ENCODE measurements around the gene FHDC1.
"Not testable (repeated sequence)": the region's sequence is repeated elsewhere in the genome, so short reads cannot be mapped to it uniquely, and the experiment has no call there.

FHDC1 gene, protein sequence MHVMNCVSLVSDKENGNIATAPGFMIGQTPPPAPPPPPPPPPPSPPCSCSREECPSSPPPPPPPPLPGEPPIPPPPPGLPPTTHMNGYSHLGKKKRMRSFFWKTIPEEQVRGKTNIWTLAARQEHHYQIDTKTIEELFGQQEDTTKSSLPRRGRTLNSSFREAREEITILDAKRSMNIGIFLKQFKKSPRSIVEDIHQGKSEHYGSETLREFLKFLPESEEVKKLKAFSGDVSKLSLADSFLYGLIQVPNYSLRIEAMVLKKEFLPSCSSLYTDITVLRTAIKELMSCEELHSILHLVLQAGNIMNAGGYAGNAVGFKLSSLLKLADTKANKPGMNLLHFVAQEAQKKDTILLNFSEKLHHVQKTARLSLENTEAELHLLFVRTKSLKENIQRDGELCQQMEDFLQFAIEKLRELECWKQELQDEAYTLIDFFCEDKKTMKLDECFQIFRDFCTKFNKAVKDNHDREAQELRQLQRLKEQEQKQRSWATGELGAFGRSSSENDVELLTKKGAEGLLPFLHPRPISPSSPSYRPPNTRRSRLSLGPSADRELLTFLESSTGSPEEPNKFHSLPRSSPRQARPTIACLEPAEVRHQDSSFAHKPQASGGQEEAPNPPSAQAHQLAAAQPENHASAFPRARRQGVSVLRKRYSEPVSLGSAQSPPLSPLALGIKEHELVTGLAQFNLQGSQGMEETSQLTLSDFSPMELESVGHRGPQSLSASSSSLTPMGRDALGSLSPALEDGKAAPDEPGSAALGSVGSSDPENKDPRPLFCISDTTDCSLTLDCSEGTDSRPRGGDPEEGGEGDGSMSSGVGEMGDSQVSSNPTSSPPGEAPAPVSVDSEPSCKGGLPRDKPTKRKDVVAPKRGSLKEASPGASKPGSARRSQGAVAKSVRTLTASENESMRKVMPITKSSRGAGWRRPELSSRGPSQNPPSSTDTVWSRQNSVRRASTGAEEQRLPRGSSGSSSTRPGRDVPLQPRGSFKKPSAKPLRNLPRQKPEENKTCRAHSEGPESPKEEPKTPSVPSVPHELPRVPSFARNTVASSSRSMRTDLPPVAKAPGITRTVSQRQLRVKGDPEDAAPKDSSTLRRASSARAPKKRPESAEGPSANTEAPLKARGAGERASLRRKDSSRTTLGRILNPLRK

DNA sequence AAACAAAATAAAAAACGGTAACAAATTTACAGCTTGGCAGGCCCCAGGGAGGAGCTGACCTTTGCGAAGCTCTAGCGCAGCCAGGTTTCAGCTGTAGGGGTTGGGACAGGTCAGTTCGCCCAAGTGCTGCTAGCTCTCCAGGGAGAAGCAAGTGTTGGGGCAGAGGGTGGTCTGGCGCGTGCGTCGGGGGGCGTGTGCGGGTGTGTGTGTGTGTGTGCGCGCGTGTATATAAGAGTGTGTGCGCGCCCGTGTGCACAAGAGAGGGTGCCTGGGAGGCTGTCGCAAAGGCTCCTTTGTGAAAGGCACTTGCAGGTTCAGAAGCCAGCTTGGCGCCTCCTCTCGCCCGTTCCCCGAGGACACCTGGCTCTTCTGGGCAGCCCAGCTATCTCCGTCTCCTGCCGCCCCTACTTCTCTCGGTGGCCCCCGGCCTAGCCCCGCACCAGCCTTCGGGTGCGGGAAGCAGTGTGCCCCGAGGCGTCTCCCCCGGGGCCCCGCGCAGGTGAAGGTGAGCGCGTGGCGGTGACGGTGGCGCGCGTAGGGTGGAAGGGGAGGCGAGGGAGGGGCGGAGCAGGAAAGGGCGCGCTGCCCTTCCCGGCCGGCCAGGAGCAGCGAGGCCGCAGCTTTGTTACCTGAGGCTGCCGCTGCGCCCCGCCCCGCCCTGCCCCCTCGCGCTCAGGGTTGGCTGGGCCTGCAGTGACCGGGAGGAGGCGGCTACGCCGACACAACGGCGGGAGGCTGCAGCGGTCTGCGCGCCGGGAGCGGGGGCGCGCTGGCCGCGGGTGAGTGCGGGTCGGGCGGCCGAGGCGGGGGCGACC is at the start of gene FHDC1:
FHDC1 (plus strand) TSS at position 693 of the 815 bp plus-strand sequence. CDS start 6,735 bp downstream, outside the sequence.
- peak; percentile 56 for DNase-seq (ENCODE audit: low spot score)

DNA sequence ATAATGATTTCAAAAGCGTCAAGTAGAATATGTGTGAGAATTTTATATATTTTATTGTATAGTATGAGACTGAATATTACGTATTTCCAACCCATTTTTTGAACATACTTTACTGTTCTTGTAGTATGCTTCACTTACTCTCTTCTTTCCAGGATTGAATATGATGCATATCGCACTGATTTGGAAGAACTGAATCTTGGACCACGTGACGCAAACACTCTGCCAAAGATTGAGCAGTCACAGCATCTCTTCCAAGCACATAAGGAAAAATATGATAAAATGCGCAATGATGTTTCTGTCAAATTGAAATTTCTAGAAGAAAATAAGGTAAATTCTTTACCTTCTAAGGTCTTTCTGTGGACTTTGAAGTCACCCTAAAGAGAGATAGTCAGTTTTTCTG is 48.1 kb upstream of the FHDC1 start:
- DNase-seq (ENCODE audit: low spot score): no peak

DNA sequence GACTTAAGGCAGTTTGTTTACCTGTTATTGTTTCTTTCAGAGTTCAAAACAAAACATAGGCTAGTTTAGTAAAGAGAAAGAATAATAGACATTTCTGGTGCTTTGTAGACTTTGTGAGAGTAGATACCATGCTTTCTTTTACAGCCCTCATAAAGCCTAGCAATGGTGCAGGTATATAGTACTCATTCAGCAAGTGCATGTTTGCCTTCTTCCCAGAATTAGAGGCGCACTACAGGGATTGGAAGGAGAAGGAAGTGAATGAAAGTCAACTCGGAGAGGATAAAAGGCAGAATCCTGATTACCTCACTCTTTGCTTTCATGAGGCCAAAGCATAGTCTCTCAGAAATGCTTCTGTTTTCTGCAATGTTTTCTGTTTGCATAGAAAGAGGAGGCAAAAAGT is 43.1 kb upstream of the FHDC1 start:
- DNase-seq (ENCODE audit: low spot score): no peak

DNA sequence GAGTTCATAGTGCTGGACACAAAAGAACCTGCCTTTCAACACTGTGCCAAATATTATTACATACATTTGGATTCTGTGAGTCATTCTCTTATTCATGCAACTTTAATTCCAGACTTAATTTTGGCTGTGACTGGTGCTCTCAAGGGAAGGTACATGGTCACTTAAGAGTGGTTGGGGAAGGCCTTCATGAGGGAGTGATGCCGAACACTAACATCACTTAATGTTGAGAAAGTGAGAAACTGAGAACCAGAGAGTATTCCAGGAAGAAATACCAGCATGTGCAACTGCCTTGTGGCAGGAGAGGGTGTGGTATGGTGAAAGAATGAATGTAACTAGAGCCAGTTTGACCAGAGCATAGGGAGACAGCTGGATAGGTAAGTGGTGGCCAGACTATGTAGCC is 41.5 kb upstream of the FHDC1 start:
- DNase-seq (ENCODE audit: low spot score): peak; percentile 10

DNA sequence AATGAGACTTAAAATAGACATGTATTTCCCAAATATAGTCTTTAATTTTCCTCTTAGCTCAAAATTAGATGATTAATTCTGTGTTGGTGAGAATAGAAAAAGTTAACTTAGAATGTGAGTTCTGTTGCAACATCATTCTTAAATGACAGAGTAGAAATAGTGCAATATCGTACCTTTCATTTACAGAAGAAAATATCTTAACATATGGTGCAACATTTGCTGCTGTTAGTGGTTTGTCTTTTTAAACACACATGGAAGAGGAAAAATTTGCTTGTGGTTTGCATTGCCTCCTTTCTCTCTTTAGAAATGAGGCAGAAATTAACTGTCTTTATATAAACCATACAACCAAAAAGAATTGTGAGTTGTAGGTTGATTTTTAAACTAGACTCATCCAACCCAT is 39.3 kb upstream of the FHDC1 start:
- no peak for DNase-seq (ENCODE audit: low spot score)

DNA sequence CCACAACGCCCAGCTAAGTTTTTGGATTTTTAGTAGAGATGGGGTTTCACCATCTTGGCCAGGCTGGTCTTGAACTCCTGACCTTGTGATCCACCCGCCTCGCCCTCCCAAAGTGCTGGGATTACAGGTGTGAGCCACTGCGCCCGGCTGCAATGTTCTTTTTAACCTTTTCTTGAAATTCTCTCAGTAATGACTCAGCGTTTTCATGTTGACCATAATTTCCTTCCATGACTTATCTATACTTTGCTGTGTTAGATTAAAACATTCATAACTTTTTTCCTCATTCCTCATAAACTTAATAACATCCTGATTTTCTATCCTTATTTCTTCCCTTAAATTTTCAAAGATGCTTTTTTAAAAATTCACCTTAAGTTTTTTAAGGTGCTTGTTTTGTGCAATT is 38.0 kb upstream of the FHDC1 start:
- not testable (repeated sequence) for DNase-seq (ENCODE audit: low spot score)

DNA sequence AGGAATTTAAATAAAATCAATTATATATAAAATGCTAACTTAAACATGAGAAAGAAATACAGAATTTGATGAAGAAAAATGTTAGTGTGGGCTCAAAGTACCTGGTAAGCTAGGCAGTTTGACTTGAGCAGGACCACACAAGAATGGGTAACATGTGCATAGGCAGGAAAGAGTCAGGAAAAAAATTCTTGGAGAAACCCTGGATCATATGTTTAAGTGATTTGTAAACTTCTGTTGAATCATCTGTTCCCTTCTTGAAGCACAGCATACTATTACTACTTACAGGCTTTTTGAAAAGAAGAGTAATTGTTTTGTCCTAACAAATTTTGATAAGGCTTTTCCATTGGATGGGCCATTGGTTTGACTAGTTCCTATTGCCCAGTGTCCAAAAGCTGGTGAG is 37.5 kb upstream of the FHDC1 start:
- DNase-seq (ENCODE audit: low spot score): no peak

DNA sequence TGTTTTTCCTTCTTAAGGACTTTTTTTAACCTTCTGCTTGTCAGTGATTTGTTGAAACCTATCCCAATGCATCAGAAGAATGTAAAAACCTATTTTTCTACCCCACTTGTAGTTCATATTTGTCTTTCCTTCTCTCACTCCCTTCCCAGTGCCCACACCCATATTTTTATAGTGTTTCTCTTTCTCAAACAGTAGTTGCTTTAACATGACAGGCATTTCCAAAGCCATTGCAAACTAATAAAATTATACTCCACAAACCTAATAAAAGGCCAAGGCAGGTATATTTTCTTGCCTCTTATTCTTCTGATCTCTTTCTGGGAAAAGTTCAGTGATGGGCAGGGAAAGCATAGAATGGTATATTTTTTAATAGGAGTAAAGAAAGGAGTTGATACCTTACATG is 35.7 kb upstream of the FHDC1 start:
- DNase-seq (ENCODE audit: low spot score): no peak

DNA sequence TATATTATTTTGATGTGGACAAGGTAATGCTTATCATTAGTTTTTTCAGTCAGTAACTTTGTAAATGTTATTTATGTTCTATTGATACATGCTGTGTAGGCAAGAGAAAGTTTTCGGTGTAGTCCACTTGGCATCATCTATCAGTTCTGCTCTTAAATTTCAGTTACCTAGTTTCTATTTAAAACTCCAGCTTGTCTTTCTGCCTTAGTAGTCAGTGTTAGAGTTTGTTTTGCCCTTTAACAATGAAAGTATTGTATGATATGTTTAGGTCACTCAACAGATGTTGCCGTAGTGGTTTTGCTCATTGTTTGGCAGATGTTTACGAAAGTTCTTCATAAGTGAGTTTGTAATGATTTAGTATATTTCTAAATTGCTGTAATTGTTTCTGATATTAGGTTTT is 34.9 kb upstream of the FHDC1 start:
- no peak for DNase-seq (ENCODE audit: low spot score)

DNA sequence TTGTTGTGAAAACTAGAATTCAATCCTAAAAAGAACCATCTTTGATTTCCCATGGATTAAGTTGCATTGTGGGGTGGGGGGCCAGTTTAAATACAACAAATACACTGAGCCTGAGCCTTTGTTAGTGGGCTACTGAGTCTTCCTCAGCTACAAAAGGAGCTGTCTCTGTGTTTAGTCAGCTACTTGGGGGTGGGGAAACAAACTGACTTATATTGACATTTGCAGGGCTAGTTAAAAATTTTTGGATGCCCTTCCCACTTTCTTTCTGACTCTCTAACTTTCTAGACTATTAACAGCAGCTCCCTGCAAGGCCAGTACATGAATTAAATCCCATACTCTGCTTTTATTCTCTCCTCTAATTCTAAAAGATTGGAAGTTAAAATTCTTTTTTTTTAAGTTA is 32.5 kb upstream of the FHDC1 start:
- DNase-seq (ENCODE audit: low spot score): no peak

DNA sequence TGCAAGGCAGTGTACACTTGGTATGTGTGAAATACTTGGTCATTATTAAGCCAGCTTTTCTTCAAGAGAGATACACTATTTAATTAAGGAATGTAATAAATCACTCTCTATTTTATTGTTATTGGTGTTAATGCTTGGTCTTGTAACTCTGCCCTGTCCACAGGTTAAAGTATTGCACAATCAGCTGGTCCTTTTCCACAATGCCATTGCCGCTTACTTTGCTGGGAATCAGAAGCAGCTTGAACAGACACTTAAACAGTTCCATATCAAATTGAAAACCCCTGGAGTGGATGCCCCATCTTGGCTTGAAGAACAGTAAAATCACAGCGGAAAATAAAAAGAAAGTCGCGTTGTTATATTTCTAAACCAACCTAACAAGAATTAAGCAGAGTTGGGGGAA is 26.2 kb upstream of the FHDC1 start:
- DNase-seq (ENCODE audit: low spot score): no peak

DNA sequence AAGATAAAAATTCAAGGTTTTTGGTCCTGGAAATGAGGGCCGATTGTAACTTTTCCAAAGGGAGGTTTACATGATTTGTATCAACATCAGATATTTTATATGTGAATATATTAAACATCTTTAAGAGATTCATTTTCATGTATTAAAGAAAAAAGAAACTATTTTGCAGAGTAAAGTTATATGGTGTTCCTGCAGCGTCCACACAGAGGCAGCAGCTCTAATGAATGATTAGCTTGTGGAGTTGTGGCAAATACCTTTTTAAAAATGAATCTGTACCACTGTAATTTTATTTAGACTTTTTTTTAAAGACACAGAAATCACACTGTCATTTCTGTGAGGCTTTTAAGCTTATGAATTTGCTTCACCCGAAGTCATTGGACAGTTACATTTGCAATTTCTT is 25.6 kb upstream of the FHDC1 start:
- DNase-seq (ENCODE audit: low spot score): no peak

DNA sequence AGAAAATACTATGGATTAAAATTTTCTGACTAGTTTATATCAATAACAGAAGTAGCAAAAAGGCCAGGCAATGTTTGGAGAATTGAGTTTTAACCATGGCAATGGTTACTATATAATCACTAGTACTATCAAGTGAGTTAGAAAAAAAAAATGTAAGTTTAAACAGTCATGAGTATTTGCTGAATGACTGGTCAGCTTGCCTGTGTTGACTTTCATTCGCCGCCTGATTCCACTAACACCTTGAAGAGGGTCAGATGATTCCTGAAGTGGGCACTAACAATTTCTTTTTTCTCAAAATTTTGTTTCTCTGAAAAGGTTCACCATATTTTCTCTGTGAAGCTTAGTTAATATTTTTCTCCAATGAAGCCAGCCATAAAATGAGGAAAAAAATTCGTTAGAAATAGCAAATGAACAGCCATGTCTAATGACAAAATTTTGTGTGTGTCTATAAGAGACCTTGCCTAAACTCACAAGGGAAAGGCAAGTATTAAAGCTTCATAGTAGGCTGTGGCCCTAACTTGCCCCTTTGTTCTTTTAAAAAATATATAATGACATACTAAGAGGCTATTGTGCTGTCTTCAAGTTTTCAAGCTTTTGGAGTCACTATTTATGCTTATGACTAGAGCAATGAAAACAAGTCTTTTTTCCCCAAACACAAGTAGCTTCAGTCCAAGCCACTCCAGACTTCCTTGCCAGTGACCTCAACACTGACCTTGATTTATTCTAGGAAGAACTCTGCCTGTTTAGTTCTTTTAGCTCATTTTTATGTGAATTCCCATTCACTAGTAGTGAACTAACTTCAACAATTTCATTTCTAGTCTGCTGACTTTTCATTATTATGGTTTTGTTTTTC is 18.4 kb upstream of the FHDC1 start:
- DNase-seq (ENCODE audit: low spot score): no peak

DNA sequence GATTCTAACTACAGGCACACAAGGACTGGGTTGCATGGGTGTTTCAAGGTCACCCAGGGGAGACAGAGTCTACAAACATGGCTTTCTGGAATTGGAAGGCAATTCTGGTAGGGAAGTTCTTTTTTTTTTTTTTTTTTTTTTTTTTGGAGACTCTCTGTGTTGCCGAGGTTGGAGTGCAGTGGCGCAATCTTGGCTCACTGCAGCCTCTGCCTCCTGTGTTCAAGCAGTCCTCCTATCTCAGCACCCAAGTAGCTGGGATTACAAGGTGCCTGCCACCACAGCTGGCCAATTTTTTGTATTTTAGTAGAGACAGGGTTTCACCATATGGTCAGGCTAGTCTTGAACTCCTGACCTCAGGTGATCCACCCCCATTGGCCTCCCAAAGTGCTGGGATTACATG is 16.3 kb upstream of the FHDC1 start:
- DNase-seq (ENCODE audit: low spot score): no peak

DNA sequence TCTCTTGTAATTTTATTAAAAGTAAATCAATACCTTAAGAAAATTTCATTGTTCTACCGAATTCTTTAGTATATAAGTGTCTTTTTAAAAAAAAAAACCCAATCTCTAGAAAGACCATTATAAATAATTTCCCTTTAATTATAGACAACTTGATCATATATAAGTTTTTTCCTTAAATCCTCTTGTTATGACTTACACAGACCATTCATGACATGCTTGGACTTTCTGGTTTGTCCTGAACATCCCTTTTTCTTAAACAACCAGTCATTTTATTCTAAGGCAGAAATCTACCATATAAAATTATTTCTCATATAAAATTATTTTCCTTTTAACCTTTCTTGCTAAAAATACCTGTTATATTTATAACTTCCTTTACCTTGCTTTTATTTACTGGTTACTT is 15.4 kb upstream of the FHDC1 start:
- DNase-seq (ENCODE audit: low spot score): no peak

DNA sequence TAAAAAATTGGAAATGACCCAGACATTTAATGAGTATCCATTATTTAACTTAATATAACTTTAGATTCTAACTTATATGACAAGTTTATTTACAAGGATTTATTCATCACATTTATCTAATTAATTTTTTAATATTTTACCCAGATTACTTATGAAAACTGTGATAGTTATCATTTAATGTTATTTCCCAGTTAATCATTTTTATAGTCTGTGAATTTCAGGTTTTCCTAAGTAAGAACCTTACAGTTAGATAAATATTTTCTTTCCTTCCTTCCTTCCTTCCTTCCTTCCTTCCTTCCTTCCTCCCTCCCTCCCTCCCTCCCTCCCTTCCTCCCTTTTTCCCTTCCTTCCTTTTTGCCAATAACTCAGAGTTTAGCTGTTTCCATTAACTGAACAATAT is 14.8 kb upstream of the FHDC1 start:
- DNase-seq (ENCODE audit: low spot score): no peak

DNA sequence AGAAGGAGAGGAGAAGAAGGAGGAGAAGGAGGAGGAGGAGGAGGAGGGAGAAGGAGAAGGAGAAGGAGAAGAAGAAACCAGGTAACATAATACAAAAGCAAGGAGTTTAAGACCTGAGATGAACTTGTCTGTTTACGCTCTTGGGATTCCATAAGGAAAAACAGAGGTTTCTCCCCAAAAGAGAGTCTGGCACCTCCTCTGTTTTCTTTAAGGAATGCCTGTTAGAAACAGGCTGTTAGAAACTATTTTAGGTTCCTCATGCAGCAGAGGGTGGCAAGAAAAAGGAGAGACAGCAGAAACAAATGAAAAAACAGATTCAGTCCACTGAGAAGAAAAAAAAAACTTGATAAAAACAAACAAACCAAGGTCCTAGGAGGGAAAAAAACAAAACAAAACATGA is 10.3 kb upstream of the FHDC1 start:
- DNase-seq (ENCODE audit: low spot score): no peak

DNA sequence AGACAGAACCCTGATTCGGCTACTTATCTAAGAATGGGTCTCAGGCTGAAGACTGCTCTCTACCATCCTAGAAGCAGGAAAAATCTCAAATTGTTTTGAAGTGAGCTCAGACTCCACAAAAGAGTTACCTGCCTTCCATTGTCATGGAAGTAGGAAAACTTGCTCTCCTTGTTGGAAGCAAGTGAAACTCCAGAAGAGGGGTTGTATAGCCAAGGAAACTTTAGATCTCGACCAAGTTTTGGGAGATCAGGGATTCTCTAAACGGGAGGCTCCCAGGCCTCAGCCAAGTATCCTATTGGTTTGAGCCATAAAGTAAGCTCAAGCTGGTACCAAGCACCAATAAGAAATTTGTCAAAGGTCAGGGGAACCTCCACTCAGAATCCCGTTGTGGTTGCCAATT is 9.2 kb upstream of the FHDC1 start:
- no peak for DNase-seq (ENCODE audit: low spot score)

DNA sequence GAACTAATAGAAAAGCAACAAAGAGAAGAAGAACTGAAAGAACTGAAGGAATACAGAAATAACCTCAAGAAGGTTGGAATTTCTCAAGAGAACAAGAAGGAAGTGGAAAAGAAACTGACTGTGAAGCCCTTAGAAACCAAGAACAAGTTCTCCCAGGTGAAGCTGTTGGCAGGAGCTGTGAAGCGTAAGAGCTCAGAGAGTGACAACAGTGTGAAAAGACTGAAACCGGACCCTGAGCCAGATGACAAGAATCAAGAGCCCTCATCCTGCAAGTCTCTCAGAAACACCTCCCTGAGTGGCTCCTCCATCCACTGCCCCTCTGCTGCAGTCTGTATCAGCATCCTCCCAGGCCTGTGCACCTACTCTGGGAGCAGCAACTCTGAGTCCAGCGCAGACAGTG is 8.4 kb upstream of the FHDC1 start:
- no peak for DNase-seq (ENCODE audit: low spot score)

DNA sequence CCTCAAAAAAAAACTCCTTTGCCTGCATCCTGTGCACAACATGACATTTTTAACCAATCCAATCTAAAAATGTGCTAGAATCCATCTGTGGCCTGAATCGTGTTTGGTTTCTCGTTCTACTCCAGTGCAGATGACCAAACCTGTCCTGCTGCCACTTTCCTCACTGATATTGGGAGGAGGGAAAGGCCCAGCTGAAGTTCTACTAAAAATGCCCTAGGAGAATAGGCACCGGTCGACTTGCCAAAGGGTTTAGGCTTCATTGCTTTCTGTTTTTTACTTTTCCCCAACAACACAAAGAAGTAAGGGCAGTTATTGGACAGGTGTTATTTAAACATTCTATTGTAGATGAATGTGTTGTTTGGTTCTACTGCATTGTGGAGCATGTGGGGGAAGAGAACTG is 7.8 kb upstream of the FHDC1 start:
- DNase-seq (ENCODE audit: low spot score): no peak

DNA sequence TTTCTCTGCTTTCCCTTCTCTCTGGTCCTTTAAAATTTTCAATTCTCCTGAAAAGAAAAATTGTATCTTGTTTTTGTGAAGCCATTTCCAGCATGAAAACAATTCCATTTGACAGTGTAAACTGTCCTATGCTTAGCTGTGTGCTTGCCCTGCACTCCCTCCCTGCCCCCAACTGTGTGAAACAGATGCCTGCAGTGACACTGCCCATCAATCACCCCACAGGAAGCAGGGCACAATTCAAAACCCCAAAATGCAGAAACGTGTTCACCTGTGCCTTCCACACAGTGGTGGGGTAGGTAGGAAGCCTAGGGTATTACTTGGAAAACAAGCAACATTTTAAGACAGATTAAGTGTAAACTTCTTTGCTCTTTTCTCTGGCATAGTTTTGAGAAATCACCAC is 6.2 kb upstream of the FHDC1 start:
- no peak for DNase-seq (ENCODE audit: low spot score)

All from AG08396 (cell line).